Hematopoietic multipotent progenitor cell treated with erythropoietin and hydrocortisone succinate and interleukin-3 and kit ligand, for 6 days (in vitro differentiated cells): Measurements from ENCODE around the gene ZNF93.
A peak's percentile ranks its signal among the peaks of the same experiment; 100 is the strongest.
"Not testable (repeated sequence)": the region's sequence is repeated elsewhere in the genome, so short reads cannot be mapped to it uniquely, and the experiment has no call there.

Source experiments
- DNase-seq: peaks from one replicate; pipeline ENCODE4 v3.0.0-alpha.2; 2015

The ZNF93 gene

GRCh38 chr19:19900729-19901444, at the start of gene ZNF93:
Gene ZNF93 (plus strand): TSS chr19:19900946. CDS start chr19:19901089, 143 bp downstream.
- peak; percentile 84 for DNase-seq

- not testable (repeated sequence) for DNase-seq
Measured at GRCh38 chr19:19851740-19852139, 49.0 kb upstream of the ZNF93 start.

- DNase-seq: no peak
Measured at GRCh38 chr19:19858751-19859150, 42.0 kb upstream of the ZNF93 start.

- no peak for DNase-seq
Measured at GRCh38 chr19:19860756-19861390, 39.9 kb upstream of the ZNF93 start.

GRCh38 chr19:19865750-19866610, 34.8 kb upstream of the ZNF93 start, which contains the start of gene ZNF253:
Gene ZNF253 (plus strand): TSS chr19:19865882. CDS start chr19:19865997, 115 bp downstream.
- DNase-seq: peak; percentile 97

GRCh38 chr19:19866611-19867248, 34.0 kb upstream of the ZNF93 start:
- peak; percentile 42 for DNase-seq

- DNase-seq: not testable (repeated sequence)
Measured at GRCh38 chr19:19870086-19870485, 30.7 kb upstream of the ZNF93 start.

- no peak for DNase-seq
Measured at GRCh38 chr19:19871932-19872331, 28.8 kb upstream of the ZNF93 start.

GRCh38 chr19:19873381-19873780, 27.4 kb upstream of the ZNF93 start:
- no peak for DNase-seq

GRCh38 chr19:19877724-19878123, 23.0 kb upstream of the ZNF93 start:
- DNase-seq: no peak

- no peak for DNase-seq
Measured at GRCh38 chr19:19884583-19884982, 16.2 kb upstream of the ZNF93 start.

GRCh38 chr19:19892055-19892941, 8.4 kb upstream of the ZNF93 start:
- DNase-seq: not testable (repeated sequence)

- DNase-seq: peak; percentile 31
Measured at GRCh38 chr19:19900139-19900728, 512 bp upstream of the ZNF93 start.

- DNase-seq: not testable (repeated sequence)
Measured at GRCh38 chr19:19907551-19907950, 6.8 kb downstream of the ZNF93 start.

- no peak for DNase-seq
Measured at GRCh38 chr19:19909654-19910053, 8.9 kb downstream of the ZNF93 start.

GRCh38 chr19:19911150-19911549, 10.4 kb downstream of the ZNF93 start:
- DNase-seq: no peak

- DNase-seq: no peak
Measured at GRCh38 chr19:19914596-19914995, 13.8 kb downstream of the ZNF93 start.

- peak; percentile 7 for DNase-seq
Measured at GRCh38 chr19:19930417-19930816, 29.7 kb downstream of the ZNF93 start.

GRCh38 chr19:19933432-19934314, 32.9 kb downstream of the ZNF93 start:
- DNase-seq: not testable (repeated sequence)

GRCh38 chr19:19937403-19937802, 36.7 kb downstream of the ZNF93 start:
- DNase-seq: no peak
